Heart left ventricle (tissue), 13 donors: ENCODE measurements around the gene TXNL4A.

ENCODE experiments used
- CTCF ChIP-seq, 12 donors: fragments of 200-600 bp; sonication (generic) in 4 of 12; IDR thresholded peaks; one replicate each; pipeline versions ENCODE4 v1.5.0 to v1.8.0; 2018 to 2022; ENCODE audit warnings: antibody characterized with exemption in 12 of 12, mild to moderate bottlenecking in 5 of 12
- POLR2A ChIP-seq, 2 donors: fragments of 450-650 bp; IDR thresholded peaks; one replicate each; pipeline ENCODE4 v1.6.1; 2017; ENCODE audit warnings: antibody characterized with exemption in 2 of 2, mild to moderate bottlenecking in 2 of 2, moderate library complexity in 2 of 2
- donor health status: ischemic (EF 13 %, LVEDD 7.1; RV severe dilation, severe dysfunction).
- donor health status: DM: no; HTN: yes; CAD: no.
- donor health status: DM: no; HTN: no; CAD: no.
- donor health status: ischemic (EF 25% LVEDD 6.9; RV normal size, moderate dysfunction).
- donor health status: ischemic (EF 25% LVEDD 5.7; RV mildly dilated, moderate dysfunction).
- donor health status: ischemic (EF 35%, LVEDD 5.7; RV mildly dilated, moderate dysfunction).
- donor health status: nonischemic (EF 11% LVEDD 7.7; RV severe dilation, severe dysfunction).
- donor health status: DM: yes; HTN: yes; CAD: no.
- donor health status: PGD.
- donor health status: ischemic (EF 29% LVEDD 5.4; RV normal size, mild dysfunction).
- donor health status: nonischemic (EF 23%, LVEDD 6.1; RV moderate dilation, normal function).

DNA sequence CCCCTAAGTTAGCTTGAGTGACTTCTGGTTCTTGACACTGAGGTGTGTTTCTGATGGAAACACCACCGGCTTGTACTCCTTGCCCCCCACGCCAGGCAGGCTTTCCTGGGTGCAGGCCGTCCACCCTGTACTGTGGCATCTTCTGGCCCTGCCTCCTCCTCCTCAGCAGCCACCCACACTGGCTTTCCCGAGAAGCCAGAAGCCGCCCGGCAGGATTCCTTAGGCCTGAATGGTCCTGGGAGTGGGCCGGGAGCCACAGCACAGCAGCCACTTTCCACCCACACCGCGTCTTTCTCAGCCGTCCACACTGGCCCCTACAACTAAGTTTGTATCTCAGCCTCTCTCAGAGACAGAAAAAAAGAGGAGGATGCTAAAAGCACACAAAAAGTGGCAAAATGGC lies 26.1 kb downstream of the TXNL4A start:
- TF ChIP-seq POLR2A (IDR thresholded peaks at IDR 0.05) (no peak), CTCF (IDR thresholded peaks at IDR 0.05) (no peak)
